Activated CD4-positive, alpha-beta T cell treated with anti-CD3 and anti-CD28 coated beads, Interleukin-2, amount 50 U/mL, for 24 hours (primary cell): Measurements from ENCODE around the gene CNKSR3.
"Not testable (repeated sequence)": the region's sequence is repeated elsewhere in the genome, so short reads cannot be mapped to it uniquely, and the experiment has no call there.

Experiments
- DNase-seq, 2 donors: peaks; one replicate each; pipeline ENCODE4 v3.0.0-alpha.2; 2020; ENCODE audit warnings: low read depth in 1 of 2, low spot score in 1 of 2

Gene CNKSR3

DNA sequence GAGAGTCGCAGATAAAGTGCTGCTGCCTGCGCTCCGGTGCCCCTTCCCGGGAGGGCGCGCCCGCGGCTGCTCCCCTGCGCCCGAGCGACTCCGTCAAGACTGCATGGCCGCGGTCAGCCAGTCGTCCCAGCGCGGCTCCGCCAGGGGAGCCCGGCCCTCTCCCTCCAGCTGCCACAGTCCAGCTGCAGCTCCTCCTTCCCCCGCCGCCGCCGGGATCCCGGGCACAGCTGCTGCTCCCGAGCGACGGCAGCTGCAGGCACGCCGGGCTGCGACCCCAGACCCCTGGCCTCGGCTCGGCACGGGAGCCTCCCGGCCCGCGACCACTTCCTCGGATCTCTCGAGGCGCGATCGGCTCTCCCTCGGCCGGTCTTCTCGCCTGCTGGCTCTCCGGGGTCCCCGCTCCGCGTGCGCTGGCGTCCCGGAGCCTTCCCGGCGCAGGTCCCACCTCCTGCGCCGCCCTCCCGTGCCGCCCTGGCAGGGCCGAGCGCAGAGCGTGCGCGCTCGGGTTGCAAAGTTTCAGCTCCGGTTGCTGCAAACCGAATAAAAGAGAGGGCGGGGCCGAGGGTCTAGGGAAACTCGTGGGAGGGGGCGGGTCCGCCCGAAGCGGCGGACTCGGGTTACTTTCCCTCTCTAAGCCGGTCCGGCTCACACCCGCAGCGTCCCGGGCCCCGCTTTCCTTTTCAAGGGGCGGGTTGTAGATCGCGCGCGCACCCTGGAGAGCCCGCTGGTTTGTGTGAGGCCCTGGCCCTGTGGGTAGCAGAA lies at the start of gene CNKSR3:
Gene CNKSR3 (minus strand): TSS at position 542 of the 762 bp plus-strand sequence. CDS start 571 bp downstream, outside the sequence.
- peak in 1 of 2 donors; percentile 21 for DNase-seq

GRCh38 chr6:154558984-154559383 lies 48.5 kb upstream of the CNKSR3 start:
- DNase-seq: no peak

DNA sequence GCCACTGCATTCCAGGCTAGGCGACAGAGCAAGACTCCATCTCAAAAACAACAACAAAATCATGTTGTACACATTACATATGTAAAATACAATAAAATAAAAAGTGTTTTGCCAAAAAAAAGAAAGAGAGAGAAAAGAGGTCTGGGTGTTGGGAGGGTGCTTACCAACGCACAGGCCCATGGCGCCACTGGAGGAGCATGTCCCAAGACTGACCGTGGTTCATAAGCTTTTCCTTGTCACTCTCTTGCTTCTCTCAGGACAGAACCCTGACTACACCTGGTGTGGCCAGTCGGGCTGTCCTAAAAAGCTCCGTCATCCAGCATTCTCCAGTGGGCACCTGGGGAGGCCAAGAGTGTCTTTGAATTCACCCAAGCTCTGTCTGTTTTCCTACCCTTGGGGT lies 48.0 kb upstream of the CNKSR3 start:
- no peak for DNase-seq

GRCh38 chr6:154555073-154555677 lies 44.7 kb upstream of the CNKSR3 start:
- DNase-seq: no peak

DNA sequence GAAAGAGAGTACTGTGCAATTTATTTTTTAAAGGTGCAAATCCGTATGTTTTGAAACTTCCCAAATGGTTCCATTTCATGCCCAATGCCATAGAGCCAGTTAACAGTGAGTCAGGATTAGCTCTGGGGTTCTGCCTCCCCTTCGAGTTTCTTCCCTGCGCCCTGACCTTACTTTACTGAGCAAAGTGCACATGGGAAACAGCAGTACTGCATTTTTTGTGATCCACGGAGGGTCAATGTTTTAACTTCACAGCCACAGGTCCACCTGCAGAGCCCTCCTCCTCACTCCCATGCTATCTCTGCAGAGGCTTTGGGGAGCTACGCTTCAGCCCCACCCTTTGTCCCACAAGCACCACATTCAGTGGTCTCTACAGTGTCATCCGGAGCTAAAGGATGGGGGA lies 44.0 kb upstream of the CNKSR3 start:
- no peak for DNase-seq

DNA sequence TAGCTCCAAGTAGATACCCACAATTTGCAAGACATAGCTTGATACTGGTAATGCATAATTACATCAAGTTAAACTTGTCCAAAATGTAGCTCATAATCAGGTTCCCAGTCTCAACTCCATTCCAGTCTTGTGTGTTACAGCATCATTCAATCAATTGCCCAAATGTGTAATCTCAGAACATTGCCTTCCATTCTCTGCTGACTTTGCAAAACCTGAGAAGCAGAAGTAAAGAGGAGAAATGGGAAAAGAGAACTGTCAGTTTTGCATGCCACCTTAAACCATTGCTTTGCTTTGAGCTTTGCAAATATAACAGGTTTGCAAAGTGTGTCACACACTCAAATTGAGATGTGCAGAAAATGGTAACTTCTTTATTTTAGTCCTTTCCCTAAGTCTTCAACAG lies 40.3 kb upstream of the CNKSR3 start:
- DNase-seq: no peak

DNA sequence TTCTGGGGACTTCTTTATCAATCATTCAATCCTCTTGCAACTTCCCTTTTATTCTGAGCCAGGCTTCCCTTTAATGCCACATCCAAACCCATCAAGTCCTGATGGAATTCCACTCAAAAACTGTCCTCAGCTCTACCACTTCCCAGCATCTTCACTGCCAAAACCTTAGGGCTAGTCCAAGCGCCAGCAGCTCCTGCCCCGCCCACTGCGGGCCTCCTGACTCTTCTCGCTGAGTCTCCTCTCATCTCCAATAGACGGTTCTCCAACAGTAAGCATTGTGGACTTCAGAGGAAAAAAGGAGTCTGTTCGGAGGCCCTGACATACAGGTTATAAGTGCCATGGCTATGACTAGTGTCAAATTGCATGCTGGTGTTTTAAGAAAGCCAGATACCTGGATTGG lies 38.7 kb upstream of the CNKSR3 start:
- no peak for DNase-seq

GRCh38 chr6:154548130-154548830 lies 37.8 kb upstream of the CNKSR3 start:
- DNase-seq: no peak

- no peak for DNase-seq
Observed at GRCh38 chr6:154543628-154544027, 33.1 kb upstream of the CNKSR3 start.

DNA sequence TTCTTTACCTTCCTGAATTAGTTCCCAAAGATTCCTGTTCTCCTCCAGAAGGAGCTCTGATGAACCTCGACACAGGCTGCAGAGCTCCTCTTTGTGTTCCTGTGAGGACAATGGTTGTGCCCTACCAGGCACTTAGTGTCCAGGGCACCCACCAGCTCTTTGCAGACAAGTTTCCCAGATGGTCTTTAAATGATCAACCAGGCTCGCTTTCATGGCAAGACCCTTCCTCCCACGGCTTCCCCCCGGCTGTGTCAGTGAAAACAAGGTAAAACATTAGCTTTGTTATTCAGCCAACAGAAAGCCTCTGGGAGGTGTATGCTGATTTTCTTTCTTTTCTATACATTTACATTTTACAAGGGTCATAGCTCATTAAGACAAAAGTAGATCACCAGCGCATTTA lies 32.3 kb upstream of the CNKSR3 start:
- DNase-seq: no peak

DNA sequence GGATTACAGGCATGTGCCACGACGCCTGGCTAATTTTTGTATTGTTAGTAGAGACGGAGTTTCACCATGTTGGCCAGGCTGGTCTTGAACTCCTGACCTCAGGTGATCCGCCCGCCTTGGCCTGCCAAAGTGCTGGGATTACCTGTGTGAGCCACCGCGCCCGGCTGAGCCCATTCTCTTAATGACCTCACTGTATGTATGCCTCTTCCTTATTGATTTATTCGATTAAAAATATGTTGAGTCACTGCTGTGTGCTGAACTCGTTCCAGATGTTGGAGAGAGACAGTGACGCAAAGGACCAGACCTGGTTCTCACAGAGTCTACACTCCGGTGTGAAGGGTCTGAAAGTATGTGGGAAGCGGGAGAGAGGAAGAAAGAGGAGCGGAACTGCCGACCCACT lies 31.4 kb upstream of the CNKSR3 start:
- not testable (repeated sequence) for DNase-seq

- no peak for DNase-seq
Observed at GRCh38 chr6:154539593-154540269, 29.2 kb upstream of the CNKSR3 start.

DNA sequence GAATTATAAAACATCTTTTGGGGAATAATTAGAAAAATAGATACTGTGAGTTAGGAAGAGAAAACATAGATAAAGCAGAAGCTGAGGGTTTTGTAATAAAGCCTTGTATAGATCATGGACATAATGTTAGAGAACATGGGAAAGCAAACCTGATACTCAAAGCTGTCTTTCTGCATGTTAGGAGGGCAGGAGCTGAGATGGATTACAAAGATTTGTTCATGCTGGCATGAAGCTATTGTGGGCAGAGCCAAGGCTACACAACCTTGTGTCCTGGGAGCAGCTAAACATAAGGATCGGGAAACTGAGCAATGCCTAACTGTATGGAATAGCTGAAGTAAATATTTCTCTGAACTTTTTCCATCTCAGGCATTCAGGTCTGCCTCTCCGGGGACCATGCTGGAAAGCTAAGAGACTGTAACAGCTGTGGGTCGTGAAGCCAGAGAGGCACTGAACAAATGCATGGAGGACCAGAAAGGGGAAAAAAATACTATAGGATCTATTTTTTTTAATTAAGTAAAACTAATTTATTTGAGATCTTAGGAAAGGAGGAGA lies 28.2 kb upstream of the CNKSR3 start:
- no peak for DNase-seq

- no peak for DNase-seq
Observed at GRCh38 chr6:154537511-154538325, 27.2 kb upstream of the CNKSR3 start.

GRCh38 chr6:154536999-154537398 lies 26.5 kb upstream of the CNKSR3 start:
- no peak for DNase-seq

DNA sequence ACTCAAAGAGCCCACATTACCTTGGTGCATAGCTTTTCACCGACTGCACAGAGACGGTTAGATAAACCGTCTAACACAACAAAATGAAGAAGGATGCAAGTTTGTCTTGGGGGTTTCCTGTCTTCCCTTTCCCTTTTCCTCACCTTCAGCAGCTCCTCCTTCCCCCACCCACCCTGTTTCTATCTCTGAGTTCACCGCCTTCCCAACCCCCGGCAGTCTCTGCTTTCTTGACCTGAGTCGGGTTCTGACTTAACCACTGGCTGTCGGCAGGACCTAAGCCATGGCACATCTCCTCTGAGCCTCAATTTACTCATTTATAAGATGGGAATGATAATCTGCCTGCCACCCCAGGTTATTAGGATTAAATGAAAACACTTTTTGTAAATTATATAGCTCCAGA lies 25.8 kb upstream of the CNKSR3 start:
- DNase-seq: no peak

GRCh38 chr6:154535851-154536250 lies 25.4 kb upstream of the CNKSR3 start:
- no peak for DNase-seq

- DNase-seq: no peak
Observed at GRCh38 chr6:154535147-154535546, 24.7 kb upstream of the CNKSR3 start.

- no peak for DNase-seq
Observed at GRCh38 chr6:154534531-154534930, 24.0 kb upstream of the CNKSR3 start.

- DNase-seq: no peak
Observed at GRCh38 chr6:154532426-154532825, 21.9 kb upstream of the CNKSR3 start.

- DNase-seq: no peak
Observed at GRCh38 chr6:154529957-154530356, 19.5 kb upstream of the CNKSR3 start.
